Upper lobe of left lung (tissue), 6 donors: ENCODE measurements around the gene DDR2. TPM values are rescaled to one million over a fixed set of nuclear protein-coding genes. Genes with fewer than 3 reads are reported as not detected.
A peak's percentile ranks its signal among the peaks of the same experiment; 100 is the strongest.

Source experiments
- ATAC-seq, 2 donors: fragments of 200-7000 bp; cut with Tn5 transposase; one replicate each; pipeline ENCODE4 v1.9.1; 2022; ENCODE audit warnings: mild to moderate bottlenecking in 2 of 2, moderate library complexity in 2 of 2; ENCODE audit not compliant: low FRiP score in 2 of 2
- DNase-seq, 2 donors: peaks; one replicate each; pipeline ENCODE4 v3.0.0-alpha.2; 2019 to 2020
- H3K27ac ChIP-seq, 4 donors: fragments of 200-600 bp; sonication (generic); one replicate each; pipeline ENCODE4 v1.5.1; 2016 to 2019
- H3K27me3 ChIP-seq, 4 donors: fragments of 200-600 bp; sonication (generic); one replicate each; pipeline ENCODE4 v1.5.1; 2017 to 2019
- H3K36me3 ChIP-seq, 4 donors: fragments of 200-600 bp; sonication (generic); one replicate each; pipeline ENCODE4 v1.5.1; 2016 to 2019
- H3K4me1 ChIP-seq, 4 donors: fragments of 200-600 bp; sonication (generic); one replicate each; pipeline ENCODE4 v1.5.1; 2018 to 2019
- H3K4me3 ChIP-seq, 4 donors: fragments of 200-600 bp; sonication (generic); one replicate each; pipeline ENCODE4 v1.5.1; 2017 to 2019; ENCODE audit warnings: mild to moderate bottlenecking in 2 of 4, moderate library complexity in 1 of 4
- H3K9me3 ChIP-seq, 4 donors: fragments of 200-600 bp; sonication (generic); one replicate each; pipeline ENCODE4 v1.5.1; 2018 to 2019
- CTCF ChIP-seq, 6 experiments: fragments of 450-650 bp in 4 of 6; fragments of 200-600 bp in 2 of 6; sonication (generic) in 2 of 6; IDR thresholded peaks; one replicate each; pipeline ENCODE4 v1.5.1; 2016 to 2019; ENCODE audit warnings: antibody characterized with exemption in 6 of 6
- EP300 ChIP-seq, 4 donors: sonication (generic); formaldehyde crosslinking; IDR thresholded peaks; one replicate each; pipeline ENCODE4 v1.5.1; 2017; ENCODE audit warnings: antibody characterized with exemption in 4 of 4, control low read depth in 2 of 4
- POLR2A ChIP-seq, 4 donors: fragments of 450-650 bp; IDR thresholded peaks; one replicate each; pipeline ENCODE4 v1.5.1; 2016 to 2017; ENCODE audit warnings: antibody characterized with exemption in 4 of 4, mild to moderate bottlenecking in 2 of 4
- POLR2AphosphoS5 ChIP-seq, 2 donors: sonication (generic); formaldehyde crosslinking; IDR thresholded peaks; one replicate each; pipeline ENCODE4 v1.5.1; 2017; ENCODE audit warnings: antibody characterized with exemption in 2 of 2
- WGBS, 2 donors: methylation state at CpG; one replicate each; pipeline ENCODE4 v1.1.5; 2017 to 2018; 5-methylcytosine and 5-hydroxymethylcytosine counted together
- total RNA-seq, 6 donors: library from RNA; depleted of rRNA in 4 of 6; stranded (reverse); fragments of >200 nt in 4 of 6; gene quantifications; one replicate each; pipeline versions ENCODE4 v1.1.0 to v1.2.1, GENCODE V29; 2016 to 2021
- donor health status: DM: no; HTN: no; CAD: no; lungs with moderate emphysema.
- donor health status: DM: no; HTN: yes; CAD: no; lungs with severe emphysema.

Gene DDR2
- total RNA-seq, 6 donors from 2014 or later = 10.5 to 53.3 (median 23.0) TPM

GRCh38 chr1:162755306-162755705 lies 123.0 kb downstream of the DDR2 start:
- DNase-seq (no peak), ATAC-seq (no peak)
- no peaks in the 10 kb centered on the region for H3K4me1 ChIP-seq
- TF ChIP-seq POLR2AphosphoS5 (IDR thresholded peaks at IDR 0.05) (no peak), CTCF (IDR thresholded peaks at IDR 0.05) (no peak), EP300 (IDR thresholded peaks at IDR 0.05) (no peak), POLR2A (IDR thresholded peaks at IDR 0.05) (no peak)
- no peaks in the 10 kb centered on the region for H3K36me3 ChIP-seq
- WGBS, 2 donors = 95% methylated on average over 3 of the region's 3 CpGs; no CpG with 5 or more reads in 1 of the 2 donors
- H3K4me3 ChIP-seq = no peak overlapping the region
- no peaks in the 10 kb centered on the region for H3K27me3 ChIP-seq
- H3K27ac ChIP-seq = no peak overlapping the region
- no peaks in the 10 kb centered on the region for H3K9me3 ChIP-seq

- WGBS, 2 donors = 83 to 85% methylated on average over 5 of the region's 5 CpGs
- DNase-seq = no peak
- Histone ChIP-seq H3K9me3 (no peaks in the 10 kb centered on the region), H3K36me3 (peaks cover 0 to 5% (median 0%) of the 10 kb centered on the region in 4 donors), H3K27ac (no peak overlapping the region), H3K4me3 (no peak overlapping the region), H3K4me1 (no peaks in the 10 kb centered on the region), H3K27me3 (no peaks in the 10 kb centered on the region)
- no peak for ATAC-seq
- TF ChIP-seq EP300 (IDR thresholded peaks at IDR 0.05) (no peak), POLR2A (IDR thresholded peaks at IDR 0.05) (no peak), CTCF (IDR thresholded peaks at IDR 0.05) (no peak), POLR2AphosphoS5 (IDR thresholded peaks at IDR 0.05) (no peak)
Observed at GRCh38 chr1:162756523-162756922, 124.3 kb downstream of the DDR2 start.

- peaks cover 0 to 5% (median 0%) of the 10 kb centered on the region in 4 donors for H3K36me3 ChIP-seq
- DNase-seq = no peak
- H3K27ac ChIP-seq = no peak overlapping the region
- no peak for ATAC-seq
- H3K27me3 ChIP-seq = no peaks in the 10 kb centered on the region
- H3K9me3 ChIP-seq = no peaks in the 10 kb centered on the region
- no peak overlapping the region for H3K4me3 ChIP-seq
- no peak for TF ChIP-seq CTCF (IDR thresholded peaks at IDR 0.05)
- TF ChIP-seq POLR2A (IDR thresholded peaks at IDR 0.05) = no peak
- no peak for TF ChIP-seq POLR2AphosphoS5 (IDR thresholded peaks at IDR 0.05)
- no peak for TF ChIP-seq EP300 (IDR thresholded peaks at IDR 0.05)
- no peaks in the 10 kb centered on the region for H3K4me1 ChIP-seq
- 47 to 78% methylated on average over 1 of the region's 1 CpG for WGBS, 2 donors
Observed at GRCh38 chr1:162757476-162757875, 125.2 kb downstream of the DDR2 start.

- no peaks in the 10 kb centered on the region for H3K27me3 ChIP-seq
- 80 to 90% methylated on average over 1 of the region's 1 CpG for WGBS, 2 donors
- H3K4me3 ChIP-seq = no peak overlapping the region
- no peaks in the 10 kb centered on the region for H3K9me3 ChIP-seq
- H3K4me1 ChIP-seq = no peaks in the 10 kb centered on the region
- DNase-seq = no peak
- H3K27ac ChIP-seq = no peak overlapping the region
- H3K36me3 ChIP-seq = peaks cover 0 to 7% (median 3%) of the 10 kb centered on the region in 4 donors
- TF ChIP-seq EP300 (IDR thresholded peaks at IDR 0.05) (no peak), POLR2A (IDR thresholded peaks at IDR 0.05) (no peak), POLR2AphosphoS5 (IDR thresholded peaks at IDR 0.05) (no peak)
- no peak for ATAC-seq
Observed at GRCh38 chr1:162765788-162766187, 133.5 kb downstream of the DDR2 start.

GRCh38 chr1:162772571-162773154 lies 140.4 kb downstream of the DDR2 start:
- Histone ChIP-seq H3K27me3 (no peaks in the 10 kb centered on the region), H3K4me1 (no peaks in the 10 kb centered on the region), H3K4me3 (no peak overlapping the region), H3K9me3 (no peaks in the 10 kb centered on the region), H3K36me3 (peaks cover 0 to 7% (median 0%) of the 10 kb centered on the region in 4 donors), H3K27ac (no peak overlapping the region)
- WGBS, 2 donors = 92 to 94% methylated on average over 4 of the region's 4 CpGs
- TF ChIP-seq POLR2A (IDR thresholded peaks at IDR 0.05) (no peak), POLR2AphosphoS5 (IDR thresholded peaks at IDR 0.05) (no peak), CTCF (IDR thresholded peaks at IDR 0.05) (no peak), EP300 (IDR thresholded peaks at IDR 0.05) (no peak)
- no peak for DNase-seq
- ATAC-seq = peak in 1 of 2 donors; percentile 82
